ENCODE results near the gene ZC3H12D.

Gene ZC3H12D

DNA sequence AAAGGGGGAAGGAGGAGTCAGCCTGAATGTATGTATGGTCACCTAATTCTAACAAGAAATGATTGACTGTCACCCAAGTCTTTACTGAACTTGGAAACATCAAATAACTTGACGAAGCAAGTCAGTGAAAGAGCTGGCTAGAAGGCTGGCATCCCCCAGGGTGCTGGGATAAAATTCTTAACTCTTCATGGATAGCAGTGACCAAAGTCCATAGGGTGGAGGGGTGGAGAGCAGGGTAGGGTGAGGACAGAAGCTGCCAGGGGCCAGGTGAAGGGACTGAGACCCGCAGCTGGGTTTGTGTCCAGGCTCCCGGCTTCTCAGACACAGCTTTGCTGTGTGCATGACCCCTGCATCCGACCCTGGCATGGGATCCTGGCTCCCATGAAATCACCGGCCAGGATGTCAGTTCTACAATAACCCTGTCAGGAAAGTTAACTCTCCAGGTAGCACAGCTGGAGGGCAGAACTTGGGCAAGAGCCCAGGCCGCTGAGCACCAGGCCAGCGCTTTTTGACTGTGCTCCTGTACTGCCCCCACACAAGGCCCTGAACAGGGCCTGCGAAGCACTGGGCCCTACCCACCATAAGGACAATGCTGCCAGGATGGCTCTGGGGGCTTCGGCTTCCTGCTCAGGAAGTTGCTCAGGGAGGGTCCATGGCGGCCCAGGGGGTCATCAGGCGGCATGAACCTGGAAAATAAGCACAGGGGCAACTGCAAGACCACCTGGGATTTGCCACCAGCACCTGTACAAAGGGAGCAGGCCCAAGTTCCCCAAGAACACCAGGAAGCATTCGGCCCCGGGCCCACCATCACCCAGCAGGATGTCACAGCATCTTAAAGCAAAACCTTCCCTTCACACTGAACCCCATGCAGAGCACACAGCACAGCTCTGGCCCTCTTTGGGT lies 32.5 kb downstream of the ZC3H12D start:
- TF ChIP-seq, protein P1, sequence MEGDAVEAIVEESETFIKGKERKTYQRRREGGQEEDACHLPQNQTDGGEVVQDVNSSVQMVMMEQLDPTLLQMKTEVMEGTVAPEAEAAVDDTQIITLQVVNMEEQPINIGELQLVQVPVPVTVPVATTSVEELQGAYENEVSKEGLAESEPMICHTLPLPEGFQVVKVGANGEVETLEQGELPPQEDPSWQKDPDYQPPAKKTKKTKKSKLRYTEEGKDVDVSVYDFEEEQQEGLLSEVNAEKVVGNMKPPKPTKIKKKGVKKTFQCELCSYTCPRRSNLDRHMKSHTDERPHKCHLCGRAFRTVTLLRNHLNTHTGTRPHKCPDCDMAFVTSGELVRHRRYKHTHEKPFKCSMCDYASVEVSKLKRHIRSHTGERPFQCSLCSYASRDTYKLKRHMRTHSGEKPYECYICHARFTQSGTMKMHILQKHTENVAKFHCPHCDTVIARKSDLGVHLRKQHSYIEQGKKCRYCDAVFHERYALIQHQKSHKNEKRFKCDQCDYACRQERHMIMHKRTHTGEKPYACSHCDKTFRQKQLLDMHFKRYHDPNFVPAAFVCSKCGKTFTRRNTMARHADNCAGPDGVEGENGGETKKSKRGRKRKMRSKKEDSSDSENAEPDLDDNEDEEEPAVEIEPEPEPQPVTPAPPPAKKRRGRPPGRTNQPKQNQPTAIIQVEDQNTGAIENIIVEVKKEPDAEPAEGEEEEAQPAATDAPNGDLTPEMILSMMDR (IDR thresholded peaks at IDR 0.05; ENCODE audit: low read depth, low read length, missing control alignments) = no peak
- DNase-seq (ENCODE audit: low read depth) = no peak
- no peak overlapping the region for H3K4me3 ChIP-seq (ENCODE audit: low read depth, low read length)

DNA sequence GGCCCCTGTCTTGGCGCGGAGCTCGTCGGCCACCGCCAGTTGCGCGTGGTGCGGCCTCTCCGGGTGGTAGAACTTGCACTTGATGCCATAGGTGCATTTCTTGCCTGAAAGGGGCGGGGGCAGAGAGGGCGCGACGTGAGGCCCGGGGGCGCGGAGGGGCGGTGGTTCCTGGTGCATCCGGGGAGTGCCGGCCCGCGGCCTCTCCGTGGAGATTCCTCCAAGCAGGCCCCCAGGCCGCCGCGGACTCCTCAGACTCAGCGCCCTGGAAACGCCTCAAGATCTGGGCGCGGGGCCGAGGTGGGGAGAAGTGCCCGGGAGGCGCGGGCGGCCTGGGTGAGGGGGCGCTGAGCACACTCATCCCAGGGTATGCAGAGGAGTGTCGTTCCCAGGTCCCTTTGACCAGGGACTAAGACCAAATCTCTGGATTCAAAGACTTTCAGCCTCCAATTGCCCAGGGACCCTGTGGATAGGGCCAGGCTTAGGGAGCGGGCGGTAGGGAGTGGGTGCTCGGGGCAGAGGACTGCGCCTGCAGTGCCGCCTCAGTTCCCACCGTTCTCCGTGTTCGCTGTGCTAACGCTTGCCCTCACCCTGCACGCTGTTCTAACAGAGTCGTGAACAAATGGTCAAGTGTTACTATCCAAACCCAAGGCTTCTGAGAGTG lies 33.3 kb downstream of the ZC3H12D start:
- no peak for DNase-seq (ENCODE audit: low read depth)
- H3K4me3 ChIP-seq (ENCODE audit: low read depth, low read length) = no peak overlapping the region
- TF ChIP-seq, protein P1 (IDR thresholded peaks at IDR 0.05; ENCODE audit: low read depth, low read length, missing control alignments) = no peak

DNA sequence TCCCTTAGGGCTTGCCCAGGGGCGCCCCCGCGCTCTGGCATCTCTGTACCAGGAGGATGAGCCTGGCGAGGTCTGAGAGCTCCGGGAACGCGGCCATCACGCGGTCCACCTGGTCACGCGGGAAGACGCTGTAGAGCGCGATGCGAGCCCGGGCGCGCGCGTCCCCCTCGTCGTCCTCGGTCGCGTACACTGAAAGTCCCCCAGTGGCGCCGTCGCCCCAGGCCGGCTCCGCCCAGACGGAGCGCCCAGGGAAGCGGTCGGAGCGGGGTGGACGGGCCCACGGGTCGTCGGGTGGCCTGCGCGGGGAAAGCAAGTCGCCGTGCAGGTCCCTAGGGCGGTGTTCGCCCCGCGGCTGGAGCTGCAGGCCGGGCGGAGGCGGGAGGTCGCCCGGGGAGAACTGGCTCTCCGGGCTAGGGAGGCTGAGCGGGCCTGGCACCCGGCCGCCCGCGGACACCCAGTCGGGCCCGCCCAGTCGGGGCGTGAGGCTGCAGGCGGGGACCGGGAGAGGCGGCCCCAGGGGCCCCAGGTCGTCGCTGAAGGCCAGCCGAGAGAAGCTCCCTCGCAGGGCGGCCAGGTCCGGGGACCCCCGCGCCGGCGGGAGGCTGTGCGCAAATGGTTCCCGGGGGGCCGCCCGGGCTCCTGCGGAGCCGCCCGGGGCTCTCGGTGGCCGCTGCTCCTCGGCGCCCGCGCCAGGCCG lies 34.0 kb downstream of the ZC3H12D start:
- TF ChIP-seq, protein P1 (IDR thresholded peaks at IDR 0.05; ENCODE audit: low read depth, low read length, missing control alignments) = no peak
- DNase-seq (ENCODE audit: low read depth) = no peak
- H3K4me3 ChIP-seq (ENCODE audit: low read depth, low read length) = no peak overlapping the region

DNA sequence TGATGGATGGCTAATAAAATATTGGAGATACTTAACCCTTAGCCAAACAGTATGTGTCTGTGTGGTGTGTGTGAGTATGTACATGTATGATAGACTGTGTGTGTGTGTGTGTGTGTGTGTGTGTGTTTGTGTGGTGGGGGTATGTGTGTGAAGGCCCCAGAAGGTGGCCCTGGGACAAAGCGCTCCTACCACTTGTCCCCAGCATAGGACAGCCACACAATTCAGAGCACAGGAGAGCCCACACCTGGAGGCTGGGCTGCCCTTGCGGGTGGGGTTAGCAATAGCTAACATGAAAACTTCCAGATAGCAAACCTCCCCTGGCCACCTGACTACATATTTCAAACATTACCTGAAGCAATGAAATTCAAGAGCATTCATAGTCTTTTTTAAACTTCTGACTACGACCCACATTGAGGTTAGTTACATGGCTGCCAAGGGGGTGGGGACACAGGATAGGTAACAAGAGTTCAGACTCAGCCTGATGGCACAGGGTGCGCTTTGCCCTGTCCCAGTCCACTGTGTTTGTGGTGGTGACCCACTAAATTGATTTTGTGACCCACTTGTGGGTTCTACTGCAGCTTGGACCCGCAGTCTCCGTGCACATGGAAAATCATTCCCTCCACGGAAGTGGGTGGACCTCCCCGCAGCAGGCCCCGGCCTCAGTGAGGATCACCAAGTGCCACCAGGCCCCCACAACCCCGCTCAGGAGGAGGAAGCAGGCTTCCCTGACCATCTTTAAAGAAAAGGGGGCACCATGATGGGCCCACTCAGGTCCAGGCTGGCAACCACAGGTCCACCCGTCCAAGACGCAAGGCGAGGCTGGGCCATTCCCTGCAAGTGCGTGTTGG lies 34.8 kb downstream of the ZC3H12D start:
- no peak for DNase-seq (ENCODE audit: low read depth)
- no peak overlapping the region for H3K4me3 ChIP-seq (ENCODE audit: low read depth, low read length)
- TF ChIP-seq, protein P1 (IDR thresholded peaks at IDR 0.05; ENCODE audit: low read depth, low read length, missing control alignments) = no peak

DNA sequence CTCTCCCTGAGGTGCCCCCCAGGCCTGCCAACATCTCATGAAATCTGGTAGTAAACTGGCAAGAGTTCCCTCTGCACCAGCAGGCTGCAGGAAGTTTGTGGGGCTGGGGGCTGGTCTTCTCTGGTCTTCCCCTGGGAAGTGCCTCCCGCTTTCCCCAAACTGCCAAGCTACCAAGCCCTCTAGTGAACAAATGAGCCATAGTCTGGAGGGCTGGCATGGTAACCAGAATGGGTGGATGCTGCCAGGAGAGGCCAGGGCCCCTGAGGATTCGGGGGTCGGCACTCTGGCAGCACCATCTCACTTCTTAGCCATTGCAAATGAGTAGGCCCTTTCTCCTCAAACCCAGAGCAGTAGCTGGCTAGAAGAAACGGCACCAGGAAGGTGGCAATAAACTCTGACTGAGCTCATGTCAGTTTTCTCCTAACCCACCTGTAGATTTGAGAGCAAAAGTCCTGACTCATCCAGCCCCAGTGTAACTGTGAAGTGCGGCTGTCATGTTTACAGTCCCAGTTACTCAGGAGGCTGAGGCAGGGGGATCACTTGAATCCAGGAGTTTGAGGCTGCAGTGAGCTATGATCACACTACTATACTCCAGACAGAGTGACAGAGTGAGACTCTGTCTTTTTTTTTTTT lies 35.9 kb downstream of the ZC3H12D start:
- DNase-seq (ENCODE audit: low read depth) = no peak
- no peak overlapping the region for H3K4me3 ChIP-seq (ENCODE audit: low read depth, low read length)
- TF ChIP-seq, protein P1 (IDR thresholded peaks at IDR 0.05; ENCODE audit: low read depth, low read length, missing control alignments) = no peak
